Activated B cell treated with CpG ODN at 0.5 μM for 24 hours (primary cell): Measurements from ENCODE around the gene AGXT2. TPM values are rescaled to one million over a fixed set of nuclear protein-coding genes. Genes with fewer than 3 reads are reported as not detected.

Experiments used
- ATAC-seq: fragments of 200-7000 bp; cut with Tn5 transposase; one replicate; pipeline ENCODE4 v1.10.0; 2021; ENCODE audit warnings: low read depth, mild to moderate bottlenecking, moderate library complexity
- CTCF ChIA-PET: fragments of 350-600 bp; sonication (Branson Sonifier 250); formaldehyde crosslinking; loops from one replicate; lab custom pipeline; 2021; ENCODE audit warnings: antibody characterized with exemption; lab: Charles Lee
- POLR2A ChIA-PET: fragments of 350-600 bp; sonication (Branson Sonifier 250); formaldehyde crosslinking; loops from one replicate; lab custom pipeline; 2021; ENCODE audit warnings: antibody characterized with exemption; lab: Charles Lee
- DNase-seq: peaks from one replicate; pipeline ENCODE4 v3.0.0; 2022
- H3K27ac Mint-ChIP-seq: one replicate; pipeline ENCODE4 v1.8.0; 2020; ENCODE audit warnings: mixed read lengths
- H3K27me3 Mint-ChIP-seq: one replicate; pipeline ENCODE4 v1.8.0; 2021; ENCODE audit warnings: mixed read lengths
- H3K36me3 Mint-ChIP-seq: one replicate; pipeline ENCODE4 v1.8.0; 2021; ENCODE audit warnings: low read depth, mixed read lengths
- H3K4me1 Mint-ChIP-seq: one replicate; pipeline ENCODE4 v1.8.0; 2021; ENCODE audit warnings: mixed read lengths
- H3K4me3 Mint-ChIP-seq: one replicate; pipeline ENCODE4 v1.8.0; 2020; ENCODE audit warnings: mild to moderate bottlenecking, mixed read lengths
- H3K9me3 Mint-ChIP-seq: one replicate; pipeline ENCODE4 v1.8.0; 2020; ENCODE audit warnings: mixed read lengths
- CTCF ChIP-seq: fragments of 200-600 bp; IDR thresholded peaks from one replicate; pipeline ENCODE4 v1.8.0; 2022; ENCODE audit warnings: antibody characterized with exemption, mild to moderate bottlenecking
- intact Hi-C: fragments of 100-400 bp; cut with micrococcal nuclease; formaldehyde crosslinking; loops from one replicate; pipeline ENCODE4 v1.15.1; 2024
- total RNA-seq: library from RNA; stranded (reverse); gene quantifications from 2 replicates; pipeline ENCODE4 v1.2.3, GENCODE V29; 2022

AGXT2 gene
- total RNA-seq, 1 donor from 2014 or later: not detected

DNA sequence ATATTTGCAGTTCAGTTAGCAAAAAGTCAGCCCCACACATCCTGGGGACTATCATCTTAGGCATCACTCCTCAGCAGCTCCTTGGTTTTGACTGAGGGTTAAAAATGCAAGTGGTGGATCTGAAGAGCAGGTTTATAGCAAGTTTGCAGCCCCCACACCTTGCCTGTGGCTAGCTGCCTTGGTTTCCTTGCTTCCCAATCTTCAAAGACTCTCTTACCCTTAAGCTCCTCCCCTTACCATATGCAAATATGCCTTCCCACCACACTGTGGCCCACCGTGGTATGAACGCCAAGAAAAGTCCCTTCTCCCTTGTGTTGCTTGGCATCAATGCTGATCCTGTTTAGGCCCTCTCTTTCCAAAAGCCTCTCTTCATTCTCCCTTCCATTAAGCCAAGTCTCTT, 45.0 kb upstream of the AGXT2 start:
- ChIA-PET CTCF (interaction anchor here (1.2 kb wide), 1 partner anchor 834 kb away, joined by 4 read pairs; no protein-coding TSS in a partner anchor), POLR2A (no interaction called here)
- Mint-ChIP-seq H3K9me3 (no peaks in the 10 kb centered on the region), H3K4me1 (no peaks in the 10 kb centered on the region), H3K4me3 (no peak overlapping the region), H3K27ac (no peak overlapping the region), H3K36me3 (no peaks in the 10 kb centered on the region), H3K27me3 (peaks cover 1% of the 10 kb centered on the region)
- no peak for TF ChIP-seq CTCF
- ATAC-seq (no peak), DNase-seq (no peak)
- intact Hi-C loops: loop anchor here (10.0 kb wide), 1 partner anchor 1412 kb away; no protein-coding TSS in a partner anchor

DNA sequence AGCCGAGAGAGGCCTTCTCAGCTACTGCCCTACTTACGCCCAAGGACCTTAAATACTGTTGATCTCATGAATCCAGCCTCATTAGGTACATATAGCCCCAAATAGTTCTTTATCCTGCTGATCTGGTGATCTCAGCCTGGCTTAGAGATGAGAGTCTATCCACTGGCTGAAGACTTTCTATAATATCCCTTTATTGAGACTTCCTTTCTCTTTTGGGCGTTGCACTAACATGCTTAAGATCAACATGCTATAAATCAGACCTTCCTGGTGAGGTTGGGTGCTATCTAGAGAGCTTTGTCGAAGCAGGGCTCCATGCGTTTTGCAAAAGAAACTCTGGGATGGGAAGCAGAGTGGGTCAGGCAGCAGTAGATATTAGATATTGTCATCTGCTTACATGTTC, 44.0 kb upstream of the AGXT2 start:
- CTCF ChIA-PET: interaction anchor here (1.0 kb wide), 1 partner anchor 507 kb away, joined by 3 read pairs; no protein-coding TSS in a partner anchor
- POLR2A ChIA-PET: no interaction called here
- intact Hi-C loops: loop anchor here (10.0 kb wide), 1 partner anchor 1413 kb away; no protein-coding TSS in a partner anchor
- no peak for DNase-seq
- no peak overlapping the region for H3K4me3 Mint-ChIP-seq
- H3K27me3 Mint-ChIP-seq: peaks cover 3% of the 10 kb centered on the region
- no peak overlapping the region for H3K27ac Mint-ChIP-seq
- no peaks in the 10 kb centered on the region for H3K36me3 Mint-ChIP-seq
- H3K4me1 Mint-ChIP-seq: no peaks in the 10 kb centered on the region
- no peak for TF ChIP-seq CTCF
- no peak for ATAC-seq
- H3K9me3 Mint-ChIP-seq: no peaks in the 10 kb centered on the region

- Mint-ChIP-seq H3K4me1 (no peaks in the 10 kb centered on the region), H3K4me3 (no peak overlapping the region), H3K27ac (no peak overlapping the region), H3K36me3 (no peaks in the 10 kb centered on the region), H3K9me3 (no peaks in the 10 kb centered on the region), H3K27me3 (peaks cover 3% of the 10 kb centered on the region)
- no peak for DNase-seq
- TF ChIP-seq CTCF: peak; percentile 59
- ATAC-seq: no peak
- ChIA-PET POLR2A (no interaction called here), CTCF (interaction anchor here (0.8 to 3.7 kb wide), 6 partner anchors 109 to 837 kb away, joined by 3 to 30 read pairs (median 4); no protein-coding TSS in a partner anchor)
- intact Hi-C loops: loop anchor here (1.0 to 10.0 kb wide), 7 partner anchors 94 to 1415 kb away; no protein-coding TSS in a partner anchor
These were observed 41.9 kb upstream of the AGXT2 start for GRCh38 chr5:35089334-35090314.

DNA sequence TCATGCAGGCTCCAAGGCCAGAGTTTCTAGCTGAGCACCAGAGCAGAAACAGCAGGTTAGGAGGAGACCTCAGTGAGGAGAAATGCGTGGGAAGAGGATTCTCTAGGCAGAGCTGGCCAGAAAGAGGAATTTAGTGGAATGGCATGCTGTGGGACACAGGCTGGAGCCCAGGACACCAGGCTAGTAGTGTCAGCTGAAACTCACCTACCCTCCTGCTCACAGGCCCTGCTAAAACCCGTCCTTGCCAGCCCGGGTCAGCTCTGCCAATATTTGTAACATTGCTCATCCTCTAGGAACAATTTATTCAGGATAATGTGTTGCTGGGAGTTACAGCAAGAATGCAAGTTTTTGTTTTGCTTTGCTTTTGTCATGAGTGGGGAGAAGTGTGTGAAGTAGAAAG, 40.2 kb upstream of the AGXT2 start:
- Mint-ChIP-seq H3K27me3 (peaks cover 3% of the 10 kb centered on the region), H3K4me1 (no peaks in the 10 kb centered on the region), H3K36me3 (no peaks in the 10 kb centered on the region), H3K27ac (no peak overlapping the region), H3K9me3 (no peaks in the 10 kb centered on the region), H3K4me3 (no peak overlapping the region)
- intact Hi-C loops: loop anchor here (5.0 kb wide), 1 partner anchor 689 kb away; no protein-coding TSS in a partner anchor
- CTCF ChIA-PET: interaction anchor here (1.0 to 3.7 kb wide), 4 partner anchors 125 to 843 kb away, joined by 3 to 30 read pairs (median 6); no protein-coding TSS in a partner anchor
- no peak for DNase-seq
- POLR2A ChIA-PET: no interaction called here
- no peak for ATAC-seq
- no peak for TF ChIP-seq CTCF

- H3K27me3 Mint-ChIP-seq: peaks cover 3% of the 10 kb centered on the region
- H3K4me3 Mint-ChIP-seq: no peak overlapping the region
- intact Hi-C loops: no loop called here
- no peak overlapping the region for H3K27ac Mint-ChIP-seq
- no peak for TF ChIP-seq CTCF
- H3K9me3 Mint-ChIP-seq: no peaks in the 10 kb centered on the region
- no peaks in the 10 kb centered on the region for H3K4me1 Mint-ChIP-seq
- ChIA-PET POLR2A (no interaction called here), CTCF (no interaction called here)
- no peak for DNase-seq
- no peak for ATAC-seq
- H3K36me3 Mint-ChIP-seq: no peaks in the 10 kb centered on the region
These were observed 35.4 kb upstream of the AGXT2 start for GRCh38 chr5:35083150-35083549.
